22Rv1 (cell line): ENCODE measurements around the gene PHKB.

Experiments
- ZFX ChIP-seq: fragments of 450-650 bp; IDR thresholded peaks from 2 replicates; pipeline ENCODE4 v1.6.1; 2017; ENCODE audit warnings: antibody characterized with exemption, borderline replicate concordance
- TF ChIP-seq, protein P1 (sequence below): fragments of 450-650 bp; IDR thresholded peaks from 2 replicates; pipeline ENCODE4 v1.5.1; 2017; ENCODE audit warnings: mild to moderate bottlenecking

- TF ChIP-seq, protein P1, sequence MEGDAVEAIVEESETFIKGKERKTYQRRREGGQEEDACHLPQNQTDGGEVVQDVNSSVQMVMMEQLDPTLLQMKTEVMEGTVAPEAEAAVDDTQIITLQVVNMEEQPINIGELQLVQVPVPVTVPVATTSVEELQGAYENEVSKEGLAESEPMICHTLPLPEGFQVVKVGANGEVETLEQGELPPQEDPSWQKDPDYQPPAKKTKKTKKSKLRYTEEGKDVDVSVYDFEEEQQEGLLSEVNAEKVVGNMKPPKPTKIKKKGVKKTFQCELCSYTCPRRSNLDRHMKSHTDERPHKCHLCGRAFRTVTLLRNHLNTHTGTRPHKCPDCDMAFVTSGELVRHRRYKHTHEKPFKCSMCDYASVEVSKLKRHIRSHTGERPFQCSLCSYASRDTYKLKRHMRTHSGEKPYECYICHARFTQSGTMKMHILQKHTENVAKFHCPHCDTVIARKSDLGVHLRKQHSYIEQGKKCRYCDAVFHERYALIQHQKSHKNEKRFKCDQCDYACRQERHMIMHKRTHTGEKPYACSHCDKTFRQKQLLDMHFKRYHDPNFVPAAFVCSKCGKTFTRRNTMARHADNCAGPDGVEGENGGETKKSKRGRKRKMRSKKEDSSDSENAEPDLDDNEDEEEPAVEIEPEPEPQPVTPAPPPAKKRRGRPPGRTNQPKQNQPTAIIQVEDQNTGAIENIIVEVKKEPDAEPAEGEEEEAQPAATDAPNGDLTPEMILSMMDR = no peak
- TF ChIP-seq ZFX = no peak
Observed at GRCh38 chr16:47459603-47460002, 1.5 kb upstream of the PHKB start.
